GM12878 (cell line): ENCODE data around the gene TMEM201. TPM values are rescaled to one million over a fixed set of nuclear protein-coding genes. Genes with fewer than 3 reads are reported as not detected.
A peak's percentile ranks its signal among the peaks of the same experiment; 100 is the strongest.

Experiments used
- ATAC-seq: fragments of 200-7000 bp; cut with Tn5 transposase; 3 replicates; pipeline ENCODE4 v1.9.1; 2020; ENCODE audit warnings: mild to moderate bottlenecking, moderate library complexity
- BruUV-seq: library from RNA; stranded (reverse); fragments of 400-500 nt; replicated peaks from 2 replicates; lab custom pipeline; 2021; lab: Mats Ljungman, UMichigan
- CTCF ChIA-PET: fragments of 300-600 bp; sonication (Branson Sonifier 250); formaldehyde crosslinking; extraction: SDS; loops from one replicate; lab custom pipeline; 2021; ENCODE audit warnings: inconsistent platforms; lab: Yijun Ruan, JAX
- POLR2A ChIA-PET: fragments of 350-600 bp; formaldehyde crosslinking; extraction: SDS; loops from one replicate; lab custom pipeline; 2021; ENCODE audit warnings: inconsistent platforms; lab: Charles Lee
- RAD21 ChIA-PET: fragments of 300-600 bp; sonication (Branson Sonifier 250); formaldehyde crosslinking; loops from one replicate; lab custom pipeline; 2023; ENCODE audit warnings: antibody characterized with exemption; ENCODE audit not compliant: unreplicated experiment; lab: Charles Lee
- SMC1A ChIA-PET: fragments of 300-600 bp; sonication (Branson Sonifier 250); formaldehyde crosslinking; loops from one replicate; lab custom pipeline; 2023; ENCODE audit not compliant: unreplicated experiment, uncharacterized antibody; lab: Charles Lee
- DNase-seq: peaks from one replicate; pipeline ENCODE4 v3.0.0-alpha.2; 2011; ENCODE audit warnings: low read depth, low spot score
- FAIRE-seq: peaks from 3 replicates; lab custom pipeline; 2011; peaks lifted over from hg19 to GRCh38; lab: Jason Lieb, UNC
- H2AFZ ChIP-seq: 2 replicates; pipeline ENCODE4 v1.6.0; 2011; ENCODE audit warnings: low read depth, low read length, control low read depth; ENCODE audit not compliant: control insufficient read depth
- H3K27ac ChIP-seq: 2 replicates; pipeline ENCODE4 v1.5.1; 2011; ENCODE audit warnings: control low read depth; ENCODE audit not compliant: control insufficient read depth, insufficient read depth
- H3K27me3 ChIP-seq, 2 experiments: replicated peaks in 1 of 2; 2 replicates each; pipeline versions ENCODE4 v1.6.0 to v1.6.1; 2011; ENCODE audit warnings: low read length in 1 of 2; ENCODE audit not compliant: control insufficient read depth in 2 of 2, insufficient read depth in 2 of 2
- H3K36me3 ChIP-seq, 2 experiments: 2 replicates each; pipeline ENCODE4 v1.5.1; 2011; ENCODE audit warnings: low read length in 1 of 2; ENCODE audit not compliant: control insufficient read depth in 2 of 2, insufficient read depth in 2 of 2
- H3K4me1 ChIP-seq: 2 replicates; pipeline ENCODE4 v1.6.1; 2011; ENCODE audit warnings: mild to moderate bottlenecking, low read length, moderate library complexity, mixed read lengths; ENCODE audit not compliant: control insufficient read depth, insufficient read depth
- H3K4me2 ChIP-seq: 2 replicates; pipeline ENCODE4 v1.6.0; 2011; ENCODE audit warnings: control low read depth; ENCODE audit not compliant: control insufficient read depth, insufficient read depth
- H3K4me3 ChIP-seq: fragments of 200-600 bp; sonication (generic); 2 replicates; pipeline ENCODE4 v1.5.1; 2016
- H3K79me2 ChIP-seq: 2 replicates; pipeline ENCODE4 v1.6.0; 2011; ENCODE audit warnings: low read length; ENCODE audit not compliant: control insufficient read depth, insufficient read depth
- H3K9ac ChIP-seq: 2 replicates; pipeline ENCODE4 v1.8.0; 2011; ENCODE audit warnings: low read length, control low read depth, mixed read lengths; ENCODE audit not compliant: control insufficient read depth, insufficient read depth
- H3K9me3 ChIP-seq: replicated peaks from 3 replicates; pipeline ENCODE4 v1.5.1; 2011; ENCODE audit warnings: mild to moderate bottlenecking, low read length; ENCODE audit not compliant: control insufficient read depth, insufficient read depth
- H4K20me1 ChIP-seq: 2 replicates; pipeline ENCODE4 v1.6.0; 2011; ENCODE audit not compliant: control insufficient read depth, insufficient read depth
- ATF2 ChIP-seq: IDR thresholded peaks from 2 replicates; pipeline ENCODE4 v1.6.1; 2012; ENCODE audit warnings: low read length, inconsistent platforms
- MXI1 ChIP-seq: fragments of 150-350 bp; IDR thresholded peaks from 2 replicates; pipeline ENCODE4 v1.6.1; 2011; ENCODE audit warnings: low read depth, mild to moderate bottlenecking, inconsistent platforms, low read length, improper control_type of control experiment
- NR2C2 ChIP-seq: IDR thresholded peaks from 2 replicates; pipeline ENCODE4 v1.6.1; 2011; ENCODE audit warnings: borderline replicate concordance, low read depth; ENCODE audit not compliant: control insufficient read depth, insufficient read length
- RFX5 ChIP-seq: IDR thresholded peaks from 2 replicates; pipeline ENCODE4 v1.6.1; 2011; ENCODE audit warnings: low read depth, low read length, improper control_type of control experiment
- SIN3A ChIP-seq: IDR thresholded peaks from 2 replicates; pipeline ENCODE4 v1.6.1; 2012; ENCODE audit warnings: low read depth, low read length, improper control_type of control experiment
- SPI1 ChIP-seq: IDR thresholded peaks from 2 replicates; pipeline ENCODE4 v1.6.1; 2011; ENCODE audit warnings: low read depth, mild to moderate bottlenecking, low read length, moderate library complexity, borderline replicate concordance; ENCODE audit not compliant: insufficient read depth
- ZNF207 ChIP-seq: fragments of 450-650 bp; IDR thresholded peaks from 2 replicates; pipeline ENCODE4 v1.6.1; 2014; ENCODE audit warnings: antibody characterized with exemption, mild to moderate bottlenecking, borderline replicate concordance
- WGBS: methylation state at CpG from one replicate; pipeline ENCODE4 v1.1.6; 2016; ENCODE audit warnings: low lambda C conversion rate; ENCODE audit not compliant: insufficient replicate concordance, insufficient coverage; ENCODE audit errors: missing lambda C conversion rate; 5-methylcytosine and 5-hydroxymethylcytosine counted together
- in situ Hi-C: fragments of 300-500 bp; cut with MboI; formaldehyde crosslinking; loops from 9 replicates; pipeline ENCODE4 v1.14.3; 2018; ENCODE audit warnings: mixed read lengths
- intact Hi-C: fragments of 100-400 bp; cut with micrococcal nuclease; formaldehyde crosslinking; loops from one replicate; pipeline ENCODE4 v1.14.2; 2022; ENCODE audit not compliant: unreplicated experiment
- polyA plus RNA-seq, 11 experiments: library from polyadenylated mRNA; depleted of rRNA in 4 of 11; unstranded in 6 of 11; stranded (reverse) in 5 of 11; fragments of >200 nt; fragmentation: Nextera tagmentation in 4 of 11; fragmentation: Illumina TruSeq in 1 of 11; extraction: Ambion mirVana in 4 of 11; extraction: Trizol in 1 of 11; gene quantifications; 1 replicate in 1 of 11; 2 replicates in 10 of 11; pipeline versions ENCODE4 v1.2.1 to v1.2.3, GENCODE V29; 2011 to 2016; ENCODE audit warnings: inconsistent platforms in 2 of 11, missing spikeins in 2 of 11, low read depth in 1 of 11
- total RNA-seq, 4 experiments: library from RNA; depleted of rRNA in 3 of 4; stranded (reverse); fragments of >200 nt in 3 of 4; fragmentation: Illumina TruSeq in 1 of 4; extraction: Trizol in 1 of 4; gene quantifications; 2 replicates each; pipeline versions ENCODE4 v1.2.1 to v1.2.3, GENCODE V29; 2013 to 2021
- TF ChIP-seq, protein P1 (sequence below): IDR thresholded peaks from 2 replicates; pipeline ENCODE4 v1.6.1; 2012; ENCODE audit warnings: mild to moderate bottlenecking, low read depth, low read length
- TF ChIP-seq, protein P2 (sequence below): fragments of 450-650 bp; IDR thresholded peaks from 2 replicates; pipeline ENCODE4 v1.6.1; 2016; ENCODE audit warnings: mild to moderate bottlenecking

TMEM201 gene
- total and polyA plus RNA-seq, 10 of the 15 experiments (the other 5 are each of a cell fraction or from before 2014, with no cell fraction given): 0.13 to 26.6 (median 6.1) TPM

DNA sequence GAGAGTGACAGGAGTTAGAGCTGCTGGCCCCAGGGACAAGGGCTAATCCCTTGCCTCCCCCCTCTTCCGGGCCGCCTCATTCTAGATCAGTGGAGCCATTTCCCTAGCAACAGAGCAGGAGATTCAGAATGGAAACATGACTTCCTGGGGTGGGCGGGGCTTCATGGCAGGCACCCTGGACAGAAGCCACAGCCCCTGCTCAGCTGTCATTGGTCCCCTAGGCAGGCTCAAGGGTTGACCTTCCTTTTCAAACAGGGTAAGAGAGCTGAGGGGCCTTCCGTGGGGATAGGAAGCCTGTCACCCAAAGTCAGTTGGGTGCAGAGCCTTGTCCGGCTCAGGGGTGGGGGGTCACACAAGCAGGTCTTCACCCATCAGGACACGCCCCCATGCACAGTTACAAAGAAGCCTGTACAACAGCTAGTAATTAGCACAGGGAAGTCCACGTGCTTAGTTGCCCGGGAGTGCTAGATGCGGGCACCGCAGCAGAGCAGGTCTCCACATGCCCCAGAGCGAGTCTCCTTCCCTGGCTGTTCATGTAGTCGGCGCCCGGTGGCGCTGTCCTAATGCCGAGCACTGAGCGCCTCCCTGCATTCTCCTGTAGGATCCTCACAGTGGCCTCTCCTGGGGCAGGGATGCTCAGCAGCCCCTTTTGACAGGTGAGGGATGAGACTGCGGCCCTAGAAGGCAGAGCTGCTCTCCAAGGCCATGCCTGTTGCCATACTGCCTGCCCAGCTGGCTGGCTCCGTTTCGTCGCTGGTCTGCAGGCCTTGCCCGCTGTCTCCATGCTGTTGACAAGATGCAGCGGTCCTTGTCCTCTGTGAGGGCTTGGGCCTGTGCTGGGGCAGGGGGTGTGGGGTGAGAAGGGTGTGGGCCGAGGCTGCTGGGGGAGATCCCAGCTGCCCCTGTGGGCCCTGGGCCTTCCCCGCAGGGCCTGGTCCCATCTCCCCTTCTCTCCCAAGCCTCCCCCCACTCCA lies 5.1 kb downstream of the TMEM201 start:
- FAIRE-seq (no peak), DNase-seq (peak; percentile 30), ATAC-seq (peak; percentile 70)
- peak overlapping the region; percentile 76 for H3K4me2 ChIP-seq
- CTCF ChIA-PET: interaction anchor here (1.1 to 4.9 kb wide), 5 partner anchors 23 to 191 kb away, joined by 3 to 37 read pairs (median 3); no protein-coding TSS in a partner anchor
- POLR2A ChIA-PET: interaction anchor here (0.9 kb wide), 1 partner anchor 94 kb away, joined by 3 read pairs; no protein-coding TSS in a partner anchor
- H3K36me3 ChIP-seq: peaks cover 3 to 14% of the 10 kb centered on the region in 2 experiments; a peak in 3 of 4 replicates
- in situ Hi-C loops: no loop called here
- peaks cover 54% of the 10 kb centered on the region for H3K79me2 ChIP-seq
- H3K9ac ChIP-seq: no peak overlapping the region
- RAD21 ChIA-PET: interaction anchor here (0.8 to 2.5 kb wide), 2 partner anchors 32 to 35 kb away, joined by 3 to 13 read pairs; no protein-coding TSS in a partner anchor
- 70% methylated on average over 25 of the region's 25 CpGs for WGBS
- H3K9me3 ChIP-seq: no peaks in the 10 kb centered on the region
- peak; percentile 28 for TF ChIP-seq SIN3A
- no peak for TF ChIP-seq ATF2
- TF ChIP-seq RFX5: peak; percentile 79
- TF ChIP-seq NR2C2: no peak
- TF ChIP-seq ZNF207: no peak
- 0 out of 2 replicates have a peak, but pooled peaks have one; percentile 38 for TF ChIP-seq MXI1
- TF ChIP-seq, protein P1, sequence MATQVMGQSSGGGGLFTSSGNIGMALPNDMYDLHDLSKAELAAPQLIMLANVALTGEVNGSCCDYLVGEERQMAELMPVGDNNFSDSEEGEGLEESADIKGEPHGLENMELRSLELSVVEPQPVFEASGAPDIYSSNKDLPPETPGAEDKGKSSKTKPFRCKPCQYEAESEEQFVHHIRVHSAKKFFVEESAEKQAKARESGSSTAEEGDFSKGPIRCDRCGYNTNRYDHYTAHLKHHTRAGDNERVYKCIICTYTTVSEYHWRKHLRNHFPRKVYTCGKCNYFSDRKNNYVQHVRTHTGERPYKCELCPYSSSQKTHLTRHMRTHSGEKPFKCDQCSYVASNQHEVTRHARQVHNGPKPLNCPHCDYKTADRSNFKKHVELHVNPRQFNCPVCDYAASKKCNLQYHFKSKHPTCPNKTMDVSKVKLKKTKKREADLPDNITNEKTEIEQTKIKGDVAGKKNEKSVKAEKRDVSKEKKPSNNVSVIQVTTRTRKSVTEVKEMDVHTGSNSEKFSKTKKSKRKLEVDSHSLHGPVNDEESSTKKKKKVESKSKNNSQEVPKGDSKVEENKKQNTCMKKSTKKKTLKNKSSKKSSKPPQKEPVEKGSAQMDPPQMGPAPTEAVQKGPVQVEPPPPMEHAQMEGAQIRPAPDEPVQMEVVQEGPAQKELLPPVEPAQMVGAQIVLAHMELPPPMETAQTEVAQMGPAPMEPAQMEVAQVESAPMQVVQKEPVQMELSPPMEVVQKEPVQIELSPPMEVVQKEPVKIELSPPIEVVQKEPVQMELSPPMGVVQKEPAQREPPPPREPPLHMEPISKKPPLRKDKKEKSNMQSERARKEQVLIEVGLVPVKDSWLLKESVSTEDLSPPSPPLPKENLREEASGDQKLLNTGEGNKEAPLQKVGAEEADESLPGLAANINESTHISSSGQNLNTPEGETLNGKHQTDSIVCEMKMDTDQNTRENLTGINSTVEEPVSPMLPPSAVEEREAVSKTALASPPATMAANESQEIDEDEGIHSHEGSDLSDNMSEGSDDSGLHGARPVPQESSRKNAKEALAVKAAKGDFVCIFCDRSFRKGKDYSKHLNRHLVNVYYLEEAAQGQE: peak; percentile 72; the same call in 1 of the 2 replicates
- TF ChIP-seq, protein P2, sequence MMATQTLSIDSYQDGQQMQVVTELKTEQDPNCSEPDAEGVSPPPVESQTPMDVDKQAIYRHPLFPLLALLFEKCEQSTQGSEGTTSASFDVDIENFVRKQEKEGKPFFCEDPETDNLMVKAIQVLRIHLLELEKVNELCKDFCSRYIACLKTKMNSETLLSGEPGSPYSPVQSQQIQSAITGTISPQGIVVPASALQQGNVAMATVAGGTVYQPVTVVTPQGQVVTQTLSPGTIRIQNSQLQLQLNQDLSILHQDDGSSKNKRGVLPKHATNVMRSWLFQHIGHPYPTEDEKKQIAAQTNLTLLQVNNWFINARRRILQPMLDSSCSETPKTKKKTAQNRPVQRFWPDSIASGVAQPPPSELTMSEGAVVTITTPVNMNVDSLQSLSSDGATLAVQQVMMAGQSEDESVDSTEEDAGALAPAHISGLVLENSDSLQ: peak; percentile 82
- peak; percentile 56; the same call in 1 of the 2 replicates for TF ChIP-seq SPI1
- SMC1A ChIA-PET: interaction anchor here (0.9 kb wide), 1 partner anchor 310 kb away, joined by 3 read pairs; no protein-coding TSS in a partner anchor
- peaks cover 28% of the 10 kb centered on the region for H3K4me1 ChIP-seq
- no TSS peak for BruUV-seq
- peak overlapping the region; percentile 34 for H3K4me3 ChIP-seq
- H2AFZ ChIP-seq: peak overlapping the region; percentile 33; the same call in 1 of the 2 replicates
- H3K27me3 ChIP-seq: no peaks in the 10 kb centered on the region
- H4K20me1 ChIP-seq: peaks cover 3% of the 10 kb centered on the region; the same call in 1 of the 2 replicates
- H3K27ac ChIP-seq: peak overlapping the region; percentile 58
- intact Hi-C loops: no loop called here
